Chondrocyte (in vitro differentiated cells): Measurements from ENCODE around the gene EDC3. TPM values are rescaled to one million over a fixed set of nuclear protein-coding genes. Genes with fewer than 3 reads are reported as not detected.

Source experiments
- DNase-seq: peaks from one replicate; pipeline ENCODE4 v3.0.0; 2021; ENCODE audit warnings: mixed read lengths, low spot score
- H3K27ac Mint-ChIP-seq: one replicate; pipeline ENCODE4 v1.8.0; 2021; ENCODE audit warnings: mild to moderate bottlenecking, moderate library complexity, mixed read lengths; ENCODE audit not compliant: unreplicated experiment
- H3K27me3 Mint-ChIP-seq: 2 replicates; pipeline ENCODE4 v1.8.0; 2021; ENCODE audit warnings: low read depth, mixed read lengths
- H3K36me3 Mint-ChIP-seq: 2 replicates; pipeline ENCODE4 v1.8.0; 2021; ENCODE audit warnings: low read depth, mixed read lengths
- H3K4me1 Mint-ChIP-seq: 2 replicates; pipeline ENCODE4 v1.8.0; 2021; ENCODE audit warnings: low read depth, mild to moderate bottlenecking, mixed read lengths
- H3K4me3 Mint-ChIP-seq: one replicate; pipeline ENCODE4 v1.8.0; 2021; ENCODE audit warnings: mild to moderate bottlenecking, moderate library complexity, mixed read lengths; ENCODE audit not compliant: unreplicated experiment
- H3K9me3 Mint-ChIP-seq: 2 replicates; pipeline ENCODE4 v1.8.0; 2021; ENCODE audit warnings: low read depth, mixed read lengths
- CTCF ChIP-seq: fragments of 200-600 bp; sonication (generic); IDR thresholded peaks from 2 replicates; pipeline ENCODE4 v1.5.0; 2021; ENCODE audit warnings: antibody characterized with exemption, mild to moderate bottlenecking, moderate library complexity
- total RNA-seq: library from RNA; stranded (reverse); gene quantifications from 3 replicates; pipeline ENCODE4 v1.2.1, GENCODE V29; 2021

Gene EDC3
- total RNA-seq, 1 donor from 2014 or later = 32.8 TPM

GRCh38 chr15:74648051-74648842 lies 47.6 kb downstream of the EDC3 start:
- peaks cover 46% of the 10 kb centered on the region for H3K4me1 Mint-ChIP-seq
- H3K27ac Mint-ChIP-seq = no peak overlapping the region
- no peak overlapping the region for H3K4me3 Mint-ChIP-seq
- H3K36me3 Mint-ChIP-seq = peaks cover 1% of the 10 kb centered on the region
- no peak for TF ChIP-seq CTCF
- DNase-seq = no peak
- H3K9me3 Mint-ChIP-seq = no peaks in the 10 kb centered on the region
- no peaks in the 10 kb centered on the region for H3K27me3 Mint-ChIP-seq

GRCh38 chr15:74646480-74646879 lies 49.3 kb downstream of the EDC3 start:
- Mint-ChIP-seq H3K36me3 (peaks cover 1% of the 10 kb centered on the region), H3K9me3 (no peaks in the 10 kb centered on the region), H3K27me3 (no peaks in the 10 kb centered on the region), H3K4me3 (no peak overlapping the region), H3K4me1 (peaks cover 55% of the 10 kb centered on the region), H3K27ac (no peak overlapping the region)
- no peak for TF ChIP-seq CTCF
- DNase-seq = no peak

GRCh38 chr15:74643665-74644204 lies 52.1 kb downstream of the EDC3 start:
- H3K9me3 Mint-ChIP-seq = no peaks in the 10 kb centered on the region
- H3K27ac Mint-ChIP-seq = peak overlapping the region; percentile 77
- no peak overlapping the region for H3K4me3 Mint-ChIP-seq
- peaks cover 58% of the 10 kb centered on the region for H3K4me1 Mint-ChIP-seq
- no peak for DNase-seq
- peaks cover 2% of the 10 kb centered on the region for H3K36me3 Mint-ChIP-seq
- TF ChIP-seq CTCF = no peak
- H3K27me3 Mint-ChIP-seq = no peaks in the 10 kb centered on the region

- Mint-ChIP-seq H3K27ac (peak overlapping the region; percentile 77), H3K36me3 (peaks cover 6% of the 10 kb centered on the region), H3K9me3 (no peaks in the 10 kb centered on the region), H3K27me3 (no peaks in the 10 kb centered on the region), H3K4me1 (peaks cover 55% of the 10 kb centered on the region), H3K4me3 (peak overlapping the region; percentile 16)
- DNase-seq = no peak
- TF ChIP-seq CTCF = no peak
Measured at GRCh38 chr15:74642734-74643664, 52.8 kb downstream of the EDC3 start.

GRCh38 chr15:74642348-74642733 lies 53.5 kb downstream of the EDC3 start:
- peaks cover 8% of the 10 kb centered on the region for H3K36me3 Mint-ChIP-seq
- H3K4me3 Mint-ChIP-seq = no peak overlapping the region
- no peaks in the 10 kb centered on the region for H3K9me3 Mint-ChIP-seq
- DNase-seq = no peak
- H3K4me1 Mint-ChIP-seq = peaks cover 55% of the 10 kb centered on the region
- H3K27ac Mint-ChIP-seq = peak overlapping the region; percentile 77
- no peak for TF ChIP-seq CTCF
- no peaks in the 10 kb centered on the region for H3K27me3 Mint-ChIP-seq
